Heart left ventricle (tissue), 13 donors: ENCODE data around the gene NMT2.

ENCODE experiments used
- POLR2A ChIP-seq, 2 donors: fragments of 450-650 bp; IDR thresholded peaks; one replicate each; pipeline ENCODE4 v1.6.1; 2017; ENCODE audit warnings: antibody characterized with exemption in 2 of 2, mild to moderate bottlenecking in 2 of 2, moderate library complexity in 2 of 2
- TF ChIP-seq, protein P1 (sequence below), 12 donors: fragments of 200-600 bp; sonication (generic) in 4 of 12; IDR thresholded peaks; one replicate each; pipeline versions ENCODE4 v1.5.0 to v1.8.0; 2018 to 2022; ENCODE audit warnings: antibody characterized with exemption in 12 of 12, mild to moderate bottlenecking in 5 of 12
- donor health status: ischemic (EF 13 %, LVEDD 7.1; RV severe dilation, severe dysfunction).
- donor health status: DM: no; HTN: yes; CAD: no.
- donor health status: DM: no; HTN: no; CAD: no.
- donor health status: ischemic (EF 25% LVEDD 6.9; RV normal size, moderate dysfunction).
- donor health status: ischemic (EF 25% LVEDD 5.7; RV mildly dilated, moderate dysfunction).
- donor health status: ischemic (EF 35%, LVEDD 5.7; RV mildly dilated, moderate dysfunction).
- donor health status: nonischemic (EF 11% LVEDD 7.7; RV severe dilation, severe dysfunction).
- donor health status: DM: yes; HTN: yes; CAD: no.
- donor health status: PGD.
- donor health status: ischemic (EF 29% LVEDD 5.4; RV normal size, mild dysfunction).
- donor health status: nonischemic (EF 23%, LVEDD 6.1; RV moderate dilation, normal function).

DNA sequence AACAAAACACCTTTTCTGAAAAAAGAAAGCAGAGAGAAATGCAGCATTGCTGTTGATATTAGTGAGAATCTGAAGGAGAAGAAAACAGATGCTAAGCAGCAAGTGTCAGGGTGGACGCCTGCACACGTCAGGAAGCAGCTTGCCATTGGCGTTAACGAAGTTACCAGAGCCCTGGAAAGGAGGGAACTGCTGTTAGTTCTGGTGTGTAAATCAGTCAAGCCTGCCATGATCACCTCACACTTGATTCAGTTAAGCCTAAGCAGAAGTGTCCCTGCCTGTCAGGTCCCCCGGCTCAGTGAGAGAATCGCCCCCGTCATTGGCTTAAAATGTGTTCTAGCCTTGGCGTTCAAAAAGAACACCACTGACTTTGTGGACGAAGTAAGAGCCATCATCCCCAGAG is 65.0 kb downstream of the NMT2 start:
- TF ChIP-seq, protein P1, sequence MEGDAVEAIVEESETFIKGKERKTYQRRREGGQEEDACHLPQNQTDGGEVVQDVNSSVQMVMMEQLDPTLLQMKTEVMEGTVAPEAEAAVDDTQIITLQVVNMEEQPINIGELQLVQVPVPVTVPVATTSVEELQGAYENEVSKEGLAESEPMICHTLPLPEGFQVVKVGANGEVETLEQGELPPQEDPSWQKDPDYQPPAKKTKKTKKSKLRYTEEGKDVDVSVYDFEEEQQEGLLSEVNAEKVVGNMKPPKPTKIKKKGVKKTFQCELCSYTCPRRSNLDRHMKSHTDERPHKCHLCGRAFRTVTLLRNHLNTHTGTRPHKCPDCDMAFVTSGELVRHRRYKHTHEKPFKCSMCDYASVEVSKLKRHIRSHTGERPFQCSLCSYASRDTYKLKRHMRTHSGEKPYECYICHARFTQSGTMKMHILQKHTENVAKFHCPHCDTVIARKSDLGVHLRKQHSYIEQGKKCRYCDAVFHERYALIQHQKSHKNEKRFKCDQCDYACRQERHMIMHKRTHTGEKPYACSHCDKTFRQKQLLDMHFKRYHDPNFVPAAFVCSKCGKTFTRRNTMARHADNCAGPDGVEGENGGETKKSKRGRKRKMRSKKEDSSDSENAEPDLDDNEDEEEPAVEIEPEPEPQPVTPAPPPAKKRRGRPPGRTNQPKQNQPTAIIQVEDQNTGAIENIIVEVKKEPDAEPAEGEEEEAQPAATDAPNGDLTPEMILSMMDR (IDR thresholded peaks at IDR 0.05), result no peak
- TF ChIP-seq POLR2A (IDR thresholded peaks at IDR 0.05), result no peak
